Gastroesophageal sphincter (tissue), 3 donors: Measurements from ENCODE around the gene WFIKKN2.

Experiments
- CTCF ChIP-seq, 4 experiments: fragments of 200-600 bp in 2 of 4; fragments of 450-650 bp in 2 of 4; sonication (generic) in 1 of 4; IDR thresholded peaks; one replicate each; pipeline ENCODE4 v1.5.1; 2017 to 2019; ENCODE audit warnings: antibody characterized with exemption in 4 of 4, mild to moderate bottlenecking in 2 of 4, moderate library complexity in 2 of 4
- EP300 ChIP-seq: sonication (generic); formaldehyde crosslinking; IDR thresholded peaks from one replicate; pipeline ENCODE4 v1.6.1; 2017; ENCODE audit warnings: antibody characterized with exemption, mild to moderate bottlenecking
- POLR2A ChIP-seq, 2 donors: fragments of 450-650 bp; IDR thresholded peaks; one replicate each; pipeline ENCODE4 v1.6.1; 2017; ENCODE audit warnings: antibody characterized with exemption in 2 of 2, mild to moderate bottlenecking in 2 of 2, moderate library complexity in 1 of 2
- POLR2AphosphoS5 ChIP-seq: sonication (generic); formaldehyde crosslinking; IDR thresholded peaks from one replicate; pipeline ENCODE4 v1.6.1; 2017; ENCODE audit warnings: antibody characterized with exemption

- TF ChIP-seq POLR2A (IDR thresholded peaks at IDR 0.05): no peak
- TF ChIP-seq CTCF (IDR thresholded peaks at IDR 0.05): no peak
- no peak for TF ChIP-seq POLR2AphosphoS5
- TF ChIP-seq EP300: no peak
Measured at GRCh38 chr17:50807675-50808074, 27.7 kb upstream of the WFIKKN2 start.
